GM12872 (cell line): ENCODE measurements around the gene AP2B1.

Experiments
- CTCF ChIP-seq: IDR thresholded peaks from 3 replicates; pipeline ENCODE4 v1.5.1; 2011; ENCODE audit warnings: low read depth, mild to moderate bottlenecking, low read length, moderate library complexity; ENCODE audit not compliant: insufficient read depth

AP2B1 gene

GRCh38 chr17:35557353-35557752 lies 29.8 kb upstream of the AP2B1 start:
- TF ChIP-seq CTCF = no peak

- TF ChIP-seq CTCF = no peak
Measured at GRCh38 chr17:35559495-35560210, 27.5 kb upstream of the AP2B1 start.

- TF ChIP-seq CTCF = no peak
Measured at GRCh38 chr17:35560703-35561102, 26.4 kb upstream of the AP2B1 start, which contains the start of gene SLFN14. Gene SLFN14 (minus strand): TSS chr17:35560819. CDS start chr17:35558062, 2,757 bp downstream.

- TF ChIP-seq CTCF = no peak
Measured at GRCh38 chr17:35566968-35567367, 20.2 kb upstream of the AP2B1 start.

GRCh38 chr17:35568561-35568960 lies 18.6 kb upstream of the AP2B1 start:
- TF ChIP-seq CTCF = no peak

GRCh38 chr17:35569405-35569804 lies 17.7 kb upstream of the AP2B1 start:
- TF ChIP-seq CTCF = no peak

- no peak for TF ChIP-seq CTCF
Measured at GRCh38 chr17:35575759-35576158, 11.4 kb upstream of the AP2B1 start.
